Pancreas (tissue), 10 donors: ENCODE data around the gene FGD5. TPM values are rescaled to one million over a fixed set of nuclear protein-coding genes. Genes with fewer than 3 reads are reported as not detected.

Experiments used
- ATAC-seq, 4 donors: fragments of 200-7000 bp; cut with Tn5 transposase; one replicate each; pipeline versions ENCODE4 v1.8.0 to v1.9.1; 2020; ENCODE audit warnings: mild to moderate bottlenecking in 4 of 4, moderate library complexity in 4 of 4
- DNase-seq, 6 donors: peaks; one replicate each; pipeline ENCODE4 v3.0.0-alpha.2; 2020
- FAIRE-seq: peaks from 2 replicates; lab custom pipeline; 2012; peaks lifted over from hg19 to GRCh38; lab: Jason Lieb, UNC
- H3K27ac ChIP-seq, 4 donors: fragments of 200-600 bp; sonication (generic); 1 replicate in 3 of 4; 2 replicates in 1 of 4; pipeline versions ENCODE4 v1.5.0 to v1.8.0; 2020
- H3K27me3 ChIP-seq, 4 donors: fragments of 200-600 bp; one replicate each; pipeline ENCODE4 v1.8.0; 2021
- H3K36me3 ChIP-seq, 3 donors: fragments of 200-600 bp; sonication (generic) in 1 of 3; one replicate each; pipeline versions ENCODE4 v1.5.0 to v1.8.0; 2020 to 2021
- H3K4me1 ChIP-seq, 3 donors: fragments of 200-600 bp; one replicate each; pipeline ENCODE4 v1.8.0; 2021
- H3K4me3 ChIP-seq, 4 donors: fragments of 200-600 bp; sonication (generic) in 2 of 4; one replicate each; pipeline versions ENCODE4 v1.5.0 to v1.8.0; 2020 to 2021
- H3K9me3 ChIP-seq, 4 donors: fragments of 200-600 bp; one replicate each; pipeline ENCODE4 v1.8.0; 2021
- CTCF ChIP-seq, 4 donors: fragments of 200-600 bp; sonication (generic) in 3 of 4; IDR thresholded peaks; one replicate each; pipeline versions ENCODE4 v1.5.0 to v1.8.0; 2021; ENCODE audit warnings: antibody characterized with exemption in 4 of 4
- WGBS, 2 donors: extraction: QIAGEN DNeasy Blood & Tissue Kit; methylation state at CpG; one replicate each; pipeline ENCODE4 v1.1.7; 2013; 5-methylcytosine and 5-hydroxymethylcytosine counted together
- intact Hi-C, 3 donors: fragments of 100-400 bp; cut with DNase I; formaldehyde crosslinking; loops; one replicate each; pipeline versions ENCODE4 v1.11.1 to v1.14.2; 2022
- polyA plus RNA-seq, 2 donors: library from polyadenylated mRNA; stranded (reverse); fragments of 200-250 nt; gene quantifications; one replicate each; pipeline ENCODE4 v1.2.3, GENCODE V29; 2013
- total RNA-seq, 6 donors: library from RNA; stranded (reverse); fragmentation: NEBNext Ultra II Directional in 4 of 6; extraction: Animal tissue kit (Norgen Biotek cat#: 25700) in 4 of 6; gene quantifications; one replicate each; pipeline versions ENCODE4 v1.2.1 to v1.2.4, GENCODE V29; 2021 to 2023
- donor health status: healthy with polysubstance abuse.
- donor health status: DM: no; HTN: no; CAD: no; lungs with moderate emphysema.
- donor health status: DM: no; HTN: no; CAD: no.
- donor health status: control.
- donor health status: control.
- donor health status: Bipolar disorder and iron deficiency.
- donor health status: DM: yes; HTN: yes; CAD: no.
- donor health status: DM: no; HTN: no; CAD: no.
- donor health status: DM: no; HTN: no; CAD: no.
- donor health status: DM: yes; HTN: yes; CAD: no.

The FGD5 gene
- total and polyA plus RNA-seq, 8 donors = 2.2 to 7.1 (median 3.3) TPM

DNA sequence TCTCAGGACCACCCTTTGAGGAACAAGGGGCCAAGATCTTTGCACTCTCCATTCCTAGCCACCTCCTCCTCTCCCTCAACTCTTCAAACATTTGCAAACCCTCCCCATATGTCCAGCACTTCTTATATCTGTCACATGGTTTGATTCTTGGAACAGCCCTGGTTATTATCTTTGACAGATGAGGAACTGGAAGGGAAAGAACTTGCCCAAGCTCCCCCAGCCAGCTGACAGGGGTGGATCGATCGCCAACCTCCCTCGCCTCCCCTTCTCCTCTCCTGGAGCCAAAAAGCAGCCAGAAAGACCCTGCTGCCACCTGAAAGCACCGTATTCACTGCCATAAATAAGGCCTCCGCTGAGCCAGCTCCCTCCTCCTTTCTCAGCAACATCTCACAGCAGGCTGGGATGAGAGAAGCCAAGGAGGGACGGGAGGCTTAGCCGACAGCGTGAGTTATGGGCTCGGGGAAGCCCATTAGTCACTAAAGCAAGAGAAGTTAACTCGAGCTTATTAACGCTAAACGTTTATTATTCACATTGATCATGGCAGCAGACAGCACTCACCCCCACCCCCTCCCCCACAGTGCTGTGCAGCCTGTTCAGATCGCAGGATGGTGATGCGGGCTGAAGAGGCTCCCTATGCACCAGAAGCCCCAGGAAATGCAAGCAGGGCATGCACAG lies 22.2 kb upstream of the FGD5 start:
- TF ChIP-seq CTCF (IDR thresholded peaks at IDR 0.05) = no peak
- H3K36me3 ChIP-seq = no peaks in the 10 kb centered on the region
- no peak overlapping the region for H3K27ac ChIP-seq
- H3K4me3 ChIP-seq = no peak overlapping the region
- no peaks in the 10 kb centered on the region for H3K9me3 ChIP-seq
- no peaks in the 10 kb centered on the region for H3K4me1 ChIP-seq
- FAIRE-seq (no peak), ATAC-seq (peak in 1 of 4 donors; percentile 51), DNase-seq (no peak)
- no peaks in the 10 kb centered on the region for H3K27me3 ChIP-seq
- WGBS, 2 donors = 47 to 50% methylated on average over 14 of the region's 14 CpGs
- intact Hi-C loops = loop anchor here in 1 of 3 donors (10.0 kb wide), 1 partner anchor 118 kb away; no protein-coding TSS in a partner anchor

- FAIRE-seq = no peak
- H3K36me3 ChIP-seq = no peaks in the 10 kb centered on the region
- no peaks in the 10 kb centered on the region for H3K9me3 ChIP-seq
- no peaks in the 10 kb centered on the region for H3K4me1 ChIP-seq
- TF ChIP-seq CTCF (IDR thresholded peaks at IDR 0.05) = no peak
- DNase-seq = peak in 1 of 6 donors; percentile 22
- H3K27me3 ChIP-seq = no peaks in the 10 kb centered on the region
- H3K27ac ChIP-seq = no peak overlapping the region
- no peak for ATAC-seq
- intact Hi-C loops = loop anchor here in 1 of 3 donors (10.0 kb wide), 1 partner anchor 117 kb away; no protein-coding TSS in a partner anchor
- no peak overlapping the region for H3K4me3 ChIP-seq
- WGBS, 2 donors = 55 to 58% methylated on average over 4 of the region's 4 CpGs
Measured at GRCh38 chr3:14797731-14798130, 21.0 kb upstream of the FGD5 start.

- no peak for TF ChIP-seq CTCF (IDR thresholded peaks at IDR 0.05)
- no peak overlapping the region for H3K27ac ChIP-seq
Measured at GRCh38 chr3:14798231-14798630, 20.5 kb upstream of the FGD5 start.

GRCh38 chr3:14799146-14799545 lies 19.6 kb upstream of the FGD5 start:
- Histone ChIP-seq H3K9me3 (no peaks in the 10 kb centered on the region), H3K27ac (no peak overlapping the region), H3K4me3 (no peak overlapping the region), H3K36me3 (no peaks in the 10 kb centered on the region), H3K4me1 (no peaks in the 10 kb centered on the region), H3K27me3 (no peaks in the 10 kb centered on the region)
- intact Hi-C loops = loop anchor here in 1 of 3 donors (10.0 kb wide), 1 partner anchor 116 kb away; no protein-coding TSS in a partner anchor
- 66 to 69% methylated on average over 4 of the region's 4 CpGs for WGBS, 2 donors
- ATAC-seq = no peak
- TF ChIP-seq CTCF (IDR thresholded peaks at IDR 0.05) = no peak
- FAIRE-seq = no peak
- no peak for DNase-seq

More at GRCh38 chr3:14798231-14798630, 20.5 kb upstream of the FGD5 start:
- FAIRE-seq = no peak
- H3K4me3 ChIP-seq = no peak overlapping the region
- no peaks in the 10 kb centered on the region for H3K27me3 ChIP-seq
- intact Hi-C loops = loop anchor here in 1 of 3 donors (10.0 kb wide), 1 partner anchor 117 kb away; no protein-coding TSS in a partner anchor
- H3K4me1 ChIP-seq = no peaks in the 10 kb centered on the region
- peak in 1 of 6 donors; percentile 29 for DNase-seq
- H3K9me3 ChIP-seq = no peaks in the 10 kb centered on the region
- H3K36me3 ChIP-seq = no peaks in the 10 kb centered on the region
- ATAC-seq = no peak
- 72 to 81% methylated on average over 6 of the region's 6 CpGs for WGBS, 2 donors

- no peak for TF ChIP-seq CTCF (IDR thresholded peaks at IDR 0.05)
- DNase-seq (no peak), ATAC-seq (no peak), FAIRE-seq (no peak)
- intact Hi-C loops = no loop called here
- Histone ChIP-seq H3K36me3 (no peaks in the 10 kb centered on the region), H3K9me3 (no peaks in the 10 kb centered on the region), H3K27me3 (no peaks in the 10 kb centered on the region), H3K27ac (no peak overlapping the region), H3K4me1 (no peaks in the 10 kb centered on the region), H3K4me3 (no peak overlapping the region)
- 77 to 83% methylated on average over 9 of the region's 9 CpGs for WGBS, 2 donors
Measured at GRCh38 chr3:14801031-14801430, 17.7 kb upstream of the FGD5 start.
